ENCODE results near the gene TK2. TPM values are rescaled to one million over a fixed set of nuclear protein-coding genes. Genes with fewer than 3 reads are reported as not detected.

TK2 gene
- total and polyA plus RNA-seq, 9 of the 15 experiments (the other 6 are each of a cell fraction or from before 2014, with no cell fraction given), result 1.1 to 10.2 (median 5.3) TPM

DNA sequence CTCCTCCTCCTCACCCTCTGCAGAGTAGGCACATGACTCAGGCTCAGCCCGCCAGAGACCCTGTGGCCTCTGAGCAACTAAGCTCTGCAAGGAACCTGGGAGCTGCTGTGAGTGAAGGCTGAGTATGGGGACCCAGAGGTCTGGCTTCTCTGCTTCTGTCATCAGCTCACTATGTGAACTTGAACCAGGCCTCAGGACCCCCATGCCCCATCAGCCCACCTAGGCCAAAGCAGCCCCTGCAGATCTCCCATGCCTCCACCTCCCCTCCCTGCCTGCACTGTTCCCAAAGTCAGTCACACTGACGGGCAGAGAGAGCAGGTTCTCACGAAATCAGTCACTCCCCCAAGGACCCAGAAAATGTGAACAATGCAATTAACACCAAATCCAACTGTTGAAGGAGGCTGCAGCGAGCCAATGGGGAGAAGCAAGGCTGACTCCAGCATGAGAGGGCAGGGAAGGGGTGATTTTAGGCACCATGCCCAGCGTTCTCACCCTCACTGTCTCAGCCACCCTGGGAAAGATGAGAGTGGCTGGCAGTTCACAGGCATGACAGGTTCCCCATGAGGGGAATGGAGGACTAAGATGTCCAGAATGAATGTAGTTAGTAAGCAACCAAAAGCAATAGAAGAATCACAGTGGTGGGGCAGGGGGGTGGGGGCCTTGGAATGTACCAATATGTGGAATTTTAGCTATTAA, 62.2 kb downstream of the TK2 start:
- Histone ChIP-seq H3K36me3 (ENCODE audit: control insufficient read depth, insufficient read depth, low read length) (no peaks in the 10 kb centered on the region), H3K4me2 (ENCODE audit: insufficient read depth, low read length) (no peak overlapping the region), H3K4me3 (no peak overlapping the region), H3K9me3 (replicated peaks; ENCODE audit: control insufficient read depth, insufficient read depth, low read depth, low read length) (no peaks in the 10 kb centered on the region), H3K27me3 (ENCODE audit: control insufficient read depth in 2 of 2, insufficient read depth in 2 of 2, low read length in 2 of 2) (peaks cover 0 to 23% of the 10 kb centered on the region in 2 experiments; a peak in 3 of 5 replicates), H3K9ac (ENCODE audit: insufficient read depth in 1 of 2, low read depth in 2 of 2, low read length in 2 of 2) (no peak overlapping the region), H3K4me1 (replicated peaks in 1 of 2; ENCODE audit: control insufficient read depth in 2 of 2, insufficient read depth in 2 of 2, low read length in 2 of 2) (peaks cover 0 to 6% of the 10 kb centered on the region in 2 experiments; a peak in 2 of 5 replicates), H3K9me1 (ENCODE audit: control insufficient read depth, insufficient read depth, low read length) (no peaks in the 10 kb centered on the region), H3K79me2 (ENCODE audit: control insufficient read depth, insufficient read depth, low read length) (no peaks in the 10 kb centered on the region), H3K27ac (ENCODE audit: extremely low read depth, low read depth, low read length) (no peak overlapping the region), H4K20me1 (replicated peaks; ENCODE audit: control insufficient read depth, insufficient read depth, low read length) (no peaks in the 10 kb centered on the region; the same call in 1 of the 2 replicates), H2AFZ (ENCODE audit: low read depth, low read length) (no peak overlapping the region)
- intact Hi-C loops (cut with micrococcal nuclease), result no loop called here
- ChIA-PET CTCF (ENCODE audit: low intra/inter-chr PET ratio) (no interaction called here), POLR2A (interaction anchor here (0.5 to 1.6 kb wide), 7 partner anchors 16 to 959 kb away, joined by 3 to 4 read pairs (median 3); no protein-coding TSS in a partner anchor)
- no peak for DNase-seq (ENCODE audit: extremely low read depth in 1 of 4, low spot score in 3 of 4)
- no TSS peak for BruUV-seq (replicated peaks)
- no peak for TF ChIP-seq PATZ1 (CRISPR knock-in tag; IDR thresholded peaks at IDR 0.05; ENCODE audit: borderline replicate concordance)
- TF ChIP-seq BCOR (IDR thresholded peaks at IDR 0.05), result no peak
- no peak for TF ChIP-seq ZNF76 (CRISPR knock-in tag; IDR thresholded peaks at IDR 0.05; ENCODE audit: borderline replicate concordance)
- no peak for TF ChIP-seq ZBED1 (IDR thresholded peaks at IDR 0.05)
- TF ChIP-seq SUPT5H (IDR thresholded peaks at IDR 0.05), result no peak
- TF ChIP-seq, protein P1, sequence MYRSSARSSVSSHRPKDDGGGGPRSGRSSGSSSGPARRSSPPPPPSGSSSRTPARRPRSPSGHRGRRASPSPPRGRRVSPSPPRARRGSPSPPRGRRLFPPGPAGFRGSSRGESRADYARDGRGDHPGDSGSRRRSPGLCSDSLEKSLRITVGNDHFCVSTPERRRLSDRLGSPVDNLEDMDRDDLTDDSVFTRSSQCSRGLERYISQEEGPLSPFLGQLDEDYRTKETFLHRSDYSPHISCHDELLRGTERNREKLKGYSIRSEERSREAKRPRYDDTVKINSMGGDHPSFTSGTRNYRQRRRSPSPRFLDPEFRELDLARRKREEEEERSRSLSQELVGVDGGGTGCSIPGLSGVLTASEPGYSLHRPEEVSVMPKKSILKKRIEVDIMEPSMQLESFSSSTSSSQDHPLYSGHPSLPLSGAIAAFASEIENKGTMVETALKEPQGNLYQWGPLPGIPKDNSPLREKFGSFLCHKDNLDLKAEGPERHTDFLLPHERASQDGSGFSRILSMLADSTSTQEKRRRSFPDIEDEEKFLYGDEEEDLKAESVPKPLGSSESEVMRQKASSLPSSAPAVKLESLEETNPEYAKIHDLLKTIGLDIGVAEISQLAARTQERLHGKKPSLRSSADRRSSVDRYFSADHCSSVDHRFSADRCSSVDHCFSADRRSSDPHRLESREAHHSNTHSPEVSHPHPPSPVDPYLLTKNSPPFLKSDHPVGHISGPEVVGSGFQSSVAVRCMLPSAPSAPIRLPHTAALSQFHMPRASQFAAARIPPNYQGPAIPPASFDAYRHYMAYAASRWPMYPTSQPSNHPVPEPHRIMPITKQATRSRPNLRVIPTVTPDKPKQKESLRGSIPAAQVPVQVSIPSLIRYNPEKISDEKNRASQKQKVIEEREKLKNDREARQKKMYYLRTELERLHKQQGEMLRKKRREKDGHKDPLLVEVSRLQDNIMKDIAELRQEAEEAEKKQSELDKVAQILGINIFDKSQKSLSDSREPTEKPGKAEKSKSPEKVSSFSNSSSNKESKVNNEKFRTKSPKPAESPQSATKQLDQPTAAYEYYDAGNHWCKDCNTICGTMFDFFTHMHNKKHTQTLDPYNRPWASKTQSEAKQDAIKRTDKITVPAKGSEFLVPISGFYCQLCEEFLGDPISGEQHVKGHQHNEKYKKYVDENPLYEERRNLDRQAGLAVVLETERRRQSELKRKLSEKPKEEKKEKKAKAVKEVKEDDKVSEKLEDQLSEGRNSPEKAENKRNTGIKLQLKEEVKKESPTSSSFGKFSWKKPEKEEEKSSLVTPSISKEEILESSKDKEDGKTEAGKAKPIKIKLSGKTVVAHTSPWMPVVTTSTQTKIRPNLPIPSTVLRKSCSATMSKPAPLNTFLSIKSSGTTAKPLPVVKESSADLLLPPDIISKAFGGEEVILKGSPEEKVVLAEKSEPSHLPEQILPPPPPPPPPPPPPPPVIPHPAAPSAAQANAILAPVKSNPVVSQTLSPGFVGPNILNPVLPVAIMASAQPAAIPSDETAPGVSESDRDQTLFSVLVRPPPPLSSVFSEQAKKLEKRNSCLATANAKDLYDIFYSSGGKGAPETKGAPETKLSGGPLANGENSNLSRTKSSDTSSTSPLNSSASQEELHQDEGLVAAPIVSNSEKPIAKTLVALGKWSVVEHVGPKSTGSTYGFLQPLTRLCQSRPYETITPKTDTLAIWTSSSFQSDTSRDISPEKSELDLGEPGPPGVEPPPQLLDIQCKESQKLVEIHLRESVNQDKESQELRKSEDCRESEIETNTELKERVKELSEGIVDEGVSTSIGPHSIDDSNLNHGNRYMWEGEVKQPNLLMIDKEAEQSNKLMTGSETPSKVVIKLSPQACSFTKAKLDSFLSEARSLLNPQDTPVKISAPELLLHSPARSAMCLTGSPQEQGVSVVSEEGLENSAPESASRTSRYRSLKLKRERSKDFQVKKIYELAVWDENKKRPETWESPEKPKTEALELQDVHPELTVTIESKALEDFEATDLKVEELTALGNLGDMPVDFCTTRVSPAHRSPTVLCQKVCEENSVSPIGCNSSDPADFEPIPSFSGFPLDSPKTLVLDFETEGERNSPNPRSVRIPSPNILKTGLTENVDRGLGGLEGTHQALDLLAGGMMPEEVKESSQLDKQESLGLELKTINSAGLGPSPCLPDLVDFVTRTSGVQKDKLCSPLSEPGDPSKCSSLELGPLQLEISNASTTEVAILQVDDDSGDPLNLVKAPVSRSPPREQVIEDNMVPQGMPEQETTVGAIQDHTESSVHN (IDR thresholded peaks at IDR 0.05; ENCODE audit: borderline replicate concordance in 1 of 2, low read depth in 1 of 2), result no peak
- TF ChIP-seq POU5F1 (IDR thresholded peaks at IDR 0.05; ENCODE audit: borderline replicate concordance, low read depth, low read length, partially characterized antibody), result no peak
- no peak for TF ChIP-seq MYBL2 (IDR thresholded peaks at IDR 0.05; ENCODE audit: low read depth)
- TF ChIP-seq MYBL2 (CRISPR knock-in tag; IDR thresholded peaks at IDR 0.05; ENCODE audit: borderline replicate concordance), result no peak
- no peak for TF ChIP-seq RBFOX2 (IDR thresholded peaks at IDR 0.05; ENCODE audit: low read depth, low read length)
- FAIRE-seq, result no peak
- no peak for ATAC-seq
- 6% methylated on average over 5 of the region's 5 CpGs for WGBS (ENCODE audit: insufficient coverage, low coverage, missing lambda C conversion rate)
- in situ Hi-C loops (cut with MboI), result loop anchor here (5.0 kb wide), 1 partner anchor 80 kb away; no protein-coding TSS in a partner anchor
